Measurements from ENCODE around the gene MC4R.
"Not testable (repeated sequence)": the region's sequence is repeated elsewhere in the genome, so short reads cannot be mapped to it uniquely, and the experiment has no call there.

The MC4R gene

GRCh38 chr18:60372596-60372995 lies at the start of gene MC4R:
MC4R (minus strand) TSS chr18:60372775; CDS start chr18:60372349, 426 bp downstream.
- no peak for DNase-seq (ENCODE audit: low read depth in 2 of 2, low spot score in 1 of 2)

- DNase-seq (ENCODE audit: low read depth in 2 of 2, low spot score in 1 of 2), result not testable (repeated sequence)
Observed at GRCh38 chr18:60422306-60422705, 49.7 kb upstream of the MC4R start.

DNA sequence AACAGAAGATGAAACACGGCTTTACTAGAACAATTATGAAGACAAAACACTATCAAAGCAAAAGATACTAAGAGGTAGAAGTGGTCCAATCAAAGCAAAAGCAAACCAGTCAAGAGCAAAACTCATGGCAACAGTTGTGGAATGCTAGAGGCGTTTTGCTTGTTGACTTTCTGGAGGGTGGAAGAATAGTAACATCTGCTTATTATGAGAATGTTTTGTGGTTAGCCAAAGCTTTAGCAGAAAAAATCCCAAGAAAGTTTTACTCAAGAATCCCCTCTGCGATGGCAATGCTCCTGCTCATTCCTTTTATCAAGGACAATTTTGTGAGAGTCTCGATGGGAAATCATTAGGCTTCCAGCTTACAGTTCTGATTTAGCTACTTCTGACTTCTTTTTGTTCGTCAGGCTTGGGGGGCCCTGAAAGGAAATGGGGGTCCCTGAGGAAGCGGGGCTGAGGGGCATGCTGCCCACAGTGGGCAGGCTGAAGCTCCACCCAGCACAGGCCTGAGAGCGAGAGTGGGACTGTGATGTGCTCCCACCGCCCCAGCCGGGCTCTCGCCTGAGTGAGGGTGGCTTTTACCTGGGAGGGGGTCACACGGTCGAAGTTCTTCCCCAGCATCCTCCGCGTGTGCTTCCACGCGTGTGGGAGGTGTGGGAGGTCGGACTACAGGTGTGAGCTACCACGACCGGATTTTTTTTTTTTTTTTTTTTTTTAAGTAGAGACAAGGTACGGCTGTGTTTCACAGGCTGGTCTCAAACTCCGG lies 49.0 kb upstream of the MC4R start:
- DNase-seq (ENCODE audit: low read depth in 2 of 2, low spot score in 1 of 2), result no peak

GRCh38 chr18:60417946-60418345 lies 45.4 kb upstream of the MC4R start:
- DNase-seq (ENCODE audit: low read depth in 2 of 2, low spot score in 1 of 2), result no peak

DNA sequence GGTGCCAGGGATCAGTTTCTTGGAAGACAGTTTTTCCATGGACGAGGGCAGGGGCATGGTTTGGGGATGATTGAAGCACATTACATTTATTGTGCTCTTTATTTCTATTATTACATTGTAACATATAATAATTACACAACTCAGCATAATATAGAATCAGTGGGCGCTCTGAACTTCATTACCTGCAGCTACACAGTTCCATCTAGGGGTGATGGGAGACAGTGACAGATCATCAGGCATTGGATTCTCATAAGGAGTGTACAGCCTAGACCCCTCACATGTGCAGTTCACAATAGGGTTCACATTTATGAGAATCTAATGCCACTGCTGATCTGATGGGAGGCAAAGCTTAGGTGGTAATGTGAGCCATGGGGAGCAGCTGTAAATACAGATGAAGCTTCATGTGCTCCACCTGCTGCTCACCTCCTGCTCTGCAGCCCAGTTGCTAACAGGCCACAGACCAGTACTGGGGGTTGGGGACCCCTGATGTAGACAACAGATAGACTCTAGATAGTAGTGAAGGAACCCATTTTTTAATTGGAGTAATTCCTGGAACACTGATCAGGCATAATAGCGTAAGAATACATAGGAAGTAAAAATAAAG lies 41.5 kb upstream of the MC4R start:
- no peak for DNase-seq (ENCODE audit: low read depth in 2 of 2, low spot score in 1 of 2)

- no peak for DNase-seq (ENCODE audit: low read depth in 2 of 2, low spot score in 1 of 2)
Observed at GRCh38 chr18:60411715-60412114, 39.1 kb upstream of the MC4R start.

DNA sequence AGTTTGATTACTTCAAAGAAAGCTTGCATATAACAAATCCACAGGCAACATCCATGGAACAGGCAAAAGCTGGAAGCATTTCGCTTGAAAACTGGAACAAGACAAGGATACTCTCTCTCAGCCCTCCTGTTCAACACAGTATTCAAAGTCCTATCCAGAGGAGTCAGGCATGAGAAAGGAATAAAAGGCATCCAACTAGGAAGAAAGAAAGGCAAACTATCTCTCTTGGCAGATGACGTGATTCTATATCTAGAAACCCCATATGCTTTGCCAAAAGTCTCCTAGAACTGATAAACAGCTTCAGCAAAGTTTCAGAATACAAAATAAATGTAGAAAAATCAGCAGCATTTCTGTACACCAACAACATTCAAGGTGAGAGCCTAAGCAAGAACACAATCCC lies 34.1 kb upstream of the MC4R start:
- no peak for DNase-seq (ENCODE audit: low read depth in 2 of 2, low spot score in 1 of 2)

DNA sequence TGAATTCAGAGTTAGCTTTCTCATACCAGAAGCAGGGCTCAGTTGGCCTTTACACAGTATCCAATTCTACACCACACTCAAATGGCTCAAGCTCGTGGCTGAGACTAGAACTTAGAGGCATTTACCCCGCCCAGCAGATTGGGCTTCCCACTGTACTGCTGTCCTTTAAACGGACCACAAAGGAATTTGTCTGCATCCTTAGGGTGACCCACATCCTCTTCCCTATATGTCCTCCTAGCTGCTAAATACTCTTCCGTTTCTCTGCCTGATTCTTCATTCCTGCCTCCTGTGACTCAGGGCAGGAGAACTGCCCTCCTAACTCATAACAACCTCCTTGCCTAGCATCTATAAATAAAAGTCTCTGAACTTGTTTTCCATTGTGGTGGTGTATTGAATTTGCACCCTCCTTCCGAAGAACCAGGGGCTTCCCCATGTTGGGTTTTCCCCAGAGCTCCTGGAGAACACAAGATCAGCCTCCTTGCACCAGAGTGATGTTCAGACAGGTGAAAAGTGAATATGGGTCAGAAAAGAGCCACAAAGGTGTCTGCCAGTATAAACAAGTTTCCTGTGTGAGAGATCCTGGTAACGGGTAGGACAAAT lies 32.0 kb upstream of the MC4R start:
- DNase-seq (ENCODE audit: low read depth in 2 of 2, low spot score in 1 of 2), result no peak

DNA sequence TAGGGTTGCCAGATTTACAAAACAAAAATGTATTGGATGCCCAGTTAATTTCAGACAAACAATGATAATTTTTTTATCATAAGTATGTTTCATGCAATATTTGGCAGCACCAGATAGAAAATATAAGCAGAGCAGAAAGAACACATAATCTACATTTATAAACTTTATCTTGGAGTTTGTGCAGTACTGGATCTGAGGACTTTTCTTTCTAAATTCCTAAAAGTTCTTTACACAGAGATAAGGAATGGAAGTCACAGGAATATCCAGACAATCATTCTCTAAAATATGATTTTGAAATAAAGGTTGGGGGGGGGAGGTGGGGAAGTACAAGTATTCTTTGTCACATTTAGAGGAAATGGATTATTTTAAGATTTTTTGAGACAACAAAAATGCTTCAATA lies 28.8 kb upstream of the MC4R start:
- no peak for DNase-seq (ENCODE audit: low read depth in 2 of 2, low spot score in 1 of 2)

GRCh38 chr18:60391571-60392226 lies 19.1 kb upstream of the MC4R start:
- DNase-seq (ENCODE audit: low read depth in 2 of 2, low spot score in 1 of 2), result no peak

- DNase-seq (ENCODE audit: low read depth in 2 of 2, low spot score in 1 of 2), result no peak
Observed at GRCh38 chr18:60389314-60389713, 16.7 kb upstream of the MC4R start.

- DNase-seq (ENCODE audit: low read depth in 2 of 2, low spot score in 1 of 2), result no peak
Observed at GRCh38 chr18:60385693-60386092, 13.1 kb upstream of the MC4R start.

DNA sequence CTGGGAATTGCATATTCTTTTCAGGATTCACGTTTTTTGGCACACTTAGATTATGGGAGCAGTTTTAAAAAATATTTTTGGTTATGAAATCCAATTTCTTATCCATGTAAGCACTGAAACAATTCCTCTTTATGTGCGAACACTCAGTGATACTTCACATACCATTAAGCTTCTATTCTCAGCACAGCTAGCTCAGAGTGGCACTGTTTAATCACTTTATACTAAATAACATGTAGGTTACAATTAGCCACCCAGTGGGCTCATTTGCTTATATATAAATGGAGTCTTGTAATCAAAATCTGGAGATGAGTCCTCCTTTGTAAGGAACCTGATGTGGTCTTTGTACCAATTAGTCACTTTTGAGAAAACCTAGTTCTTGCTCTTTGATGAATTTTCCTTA lies 11.3 kb upstream of the MC4R start:
- no peak for DNase-seq (ENCODE audit: low read depth in 2 of 2, low spot score in 1 of 2)

DNA sequence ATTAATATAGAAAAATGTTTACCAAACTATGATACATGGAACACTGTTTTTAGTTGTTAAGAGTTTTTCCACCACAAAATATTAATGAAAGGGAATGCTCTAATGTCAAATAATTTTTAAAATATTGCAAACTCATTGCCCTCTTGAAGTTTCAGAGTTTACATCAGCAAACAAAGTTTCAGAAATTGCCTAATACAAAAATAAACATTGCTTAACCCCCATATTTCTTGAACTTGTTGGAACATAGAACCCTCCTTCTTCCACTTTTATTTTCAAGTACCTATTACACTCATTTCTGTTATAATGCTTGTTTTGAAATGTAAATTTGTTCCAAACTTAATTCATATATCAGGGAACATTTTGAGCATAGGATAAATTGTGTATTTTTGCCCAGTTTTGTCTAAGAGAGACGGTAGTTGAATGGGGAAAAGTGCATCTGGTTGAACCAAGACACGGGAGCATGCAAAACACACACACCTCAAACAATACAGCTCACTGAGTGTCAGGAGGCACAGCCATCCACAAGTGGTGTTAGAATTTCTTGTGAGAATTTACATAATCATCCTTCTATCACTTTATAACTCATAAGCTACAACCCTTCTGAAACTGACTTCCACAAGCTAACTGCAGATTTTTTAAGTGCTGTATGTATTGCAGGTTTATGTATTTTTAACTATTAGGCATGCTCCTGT lies 5.3 kb upstream of the MC4R start:
- no peak for DNase-seq (ENCODE audit: low read depth in 2 of 2, low spot score in 1 of 2)

DNA sequence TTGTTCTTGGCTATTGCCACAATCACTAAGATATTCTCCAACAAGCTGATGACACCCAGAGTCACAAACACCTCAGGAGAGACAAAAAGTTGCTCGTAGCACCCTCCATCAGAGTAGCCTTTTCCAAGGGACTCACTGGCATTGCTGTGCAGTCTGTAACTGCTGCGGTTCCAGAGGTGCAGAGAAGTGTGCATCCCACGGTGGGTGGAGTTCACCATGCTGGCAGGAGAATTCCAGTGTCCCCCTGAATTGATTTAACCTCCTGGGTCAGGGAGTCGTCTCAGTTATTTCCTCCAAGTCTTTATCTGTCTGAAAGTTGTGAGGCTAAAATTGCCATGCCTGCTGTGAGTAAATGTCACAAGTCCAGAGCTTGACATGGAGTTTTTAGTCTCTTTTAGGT lies 443 bp downstream of the MC4R start:
- DNase-seq (ENCODE audit: low read depth in 2 of 2, low spot score in 1 of 2), result no peak

- no peak for DNase-seq (ENCODE audit: low read depth in 2 of 2, low spot score in 1 of 2)
Observed at GRCh38 chr18:60358516-60358915, 14.1 kb downstream of the MC4R start.

DNA sequence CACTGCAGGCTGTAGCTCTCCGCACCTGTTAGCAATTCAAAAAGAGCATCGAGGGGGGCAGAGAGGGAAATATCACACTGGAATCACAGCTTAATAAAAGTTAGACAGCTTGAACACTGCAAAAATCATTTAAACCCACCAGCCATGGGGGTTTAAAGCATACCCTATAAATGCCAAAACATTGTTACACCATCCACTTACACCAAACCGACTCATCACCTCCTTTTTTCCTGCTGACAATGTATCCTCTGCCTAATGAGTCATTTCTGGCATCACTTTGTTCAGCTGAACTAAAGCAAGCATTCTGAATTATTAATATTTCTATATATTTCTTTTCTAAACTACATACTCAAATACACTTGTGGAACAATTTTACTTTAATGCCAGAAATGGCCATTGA lies 21.6 kb downstream of the MC4R start:
- no peak for DNase-seq (ENCODE audit: low read depth in 2 of 2, low spot score in 1 of 2)

- DNase-seq (ENCODE audit: low read depth in 2 of 2, low spot score in 1 of 2), result no peak
Observed at GRCh38 chr18:60350150-60350549, 22.4 kb downstream of the MC4R start.

DNA sequence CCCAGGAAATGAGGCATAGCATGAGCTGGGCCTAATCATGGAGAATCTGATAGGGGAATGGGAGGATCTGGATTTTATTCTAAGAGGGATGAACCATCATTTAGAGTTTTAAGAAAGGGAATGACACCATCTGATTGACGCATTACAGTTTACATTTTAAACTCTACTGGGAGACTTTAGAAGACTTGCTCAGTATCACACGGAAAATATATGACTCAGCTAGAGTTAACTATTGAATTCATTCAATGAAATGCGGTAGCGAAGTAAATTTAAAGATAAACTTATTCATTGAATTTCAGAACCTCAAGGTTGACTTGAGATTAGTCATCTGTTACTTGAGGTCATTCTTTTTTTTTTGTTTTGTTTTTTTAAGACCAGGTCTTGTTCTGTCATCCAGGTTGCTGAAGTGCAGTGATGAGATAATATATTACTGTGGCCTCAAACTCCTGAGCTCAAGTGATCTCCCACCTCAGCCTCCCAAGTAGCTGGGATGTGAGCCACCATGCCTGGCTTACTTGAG lies 25.0 kb downstream of the MC4R start:
- no peak for DNase-seq (ENCODE audit: low read depth in 2 of 2, low spot score in 1 of 2)

GRCh38 chr18:60339018-60339417 lies 33.6 kb downstream of the MC4R start:
- no peak for DNase-seq (ENCODE audit: low read depth in 2 of 2, low spot score in 1 of 2)

DNA sequence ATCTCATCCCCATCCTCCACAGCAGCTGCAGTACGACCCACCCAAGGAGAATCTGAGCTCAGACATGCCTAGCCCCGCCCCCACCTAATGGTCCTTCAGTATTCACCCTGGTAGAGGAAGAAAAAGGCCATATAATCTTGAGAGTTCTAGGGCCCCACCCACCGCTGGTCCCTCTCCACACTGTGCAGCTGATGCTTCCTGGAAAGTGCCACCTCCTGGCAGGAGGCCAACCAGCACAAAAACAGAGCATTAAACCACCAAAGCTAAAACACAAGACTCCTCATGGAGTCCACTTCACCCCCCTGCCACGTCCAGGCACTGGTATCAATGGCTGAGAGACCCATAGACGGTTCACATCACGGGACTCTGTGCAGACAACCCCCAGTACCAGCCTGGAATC lies 40.7 kb downstream of the MC4R start:
- DNase-seq (ENCODE audit: low read depth in 2 of 2, low spot score in 1 of 2), result no peak
